Measurements from ENCODE around the gene CDK5RAP1.

Gene CDK5RAP1

GRCh38 chr20:33373735-33374605 lies 27.3 kb downstream of the CDK5RAP1 start:
- DNase-seq: no peak

GRCh38 chr20:33372993-33373441 lies 28.3 kb downstream of the CDK5RAP1 start:
- DNase-seq: no peak

- no peak for DNase-seq
Observed at GRCh38 chr20:33370291-33370690, 31.0 kb downstream of the CDK5RAP1 start.

- DNase-seq: no peak
Observed at GRCh38 chr20:33362898-33363297, 38.4 kb downstream of the CDK5RAP1 start.

- no peak for DNase-seq
Observed at GRCh38 chr20:33359399-33360261, 41.7 kb downstream of the CDK5RAP1 start.

GRCh38 chr20:33353013-33353402 lies 48.3 kb downstream of the CDK5RAP1 start:
- DNase-seq: no peak

GRCh38 chr20:33352258-33353012 lies 48.9 kb downstream of the CDK5RAP1 start:
- DNase-seq: no peak

GRCh38 chr20:33351696-33352095 lies 49.6 kb downstream of the CDK5RAP1 start:
- DNase-seq: peak; percentile 42

- DNase-seq: no peak
Observed at GRCh38 chr20:33349493-33349892, 51.8 kb downstream of the CDK5RAP1 start.

- DNase-seq: no peak
Observed at GRCh38 chr20:33348136-33348937, 53.0 kb downstream of the CDK5RAP1 start.

- no peak for DNase-seq
Observed at GRCh38 chr20:33345342-33345741, 56.0 kb downstream of the CDK5RAP1 start.

GRCh38 chr20:33343521-33343920 lies 57.8 kb downstream of the CDK5RAP1 start:
- no peak for DNase-seq

GRCh38 chr20:33339515-33340058 lies 61.7 kb downstream of the CDK5RAP1 start:
- DNase-seq: no peak

- no peak for DNase-seq
Observed at GRCh38 chr20:33338467-33339258, 62.7 kb downstream of the CDK5RAP1 start.

- DNase-seq: no peak
Observed at GRCh38 chr20:33337531-33338165, 63.7 kb downstream of the CDK5RAP1 start.

- no peak for DNase-seq
Observed at GRCh38 chr20:33337119-33337518, 64.2 kb downstream of the CDK5RAP1 start.

- no peak for DNase-seq
Observed at GRCh38 chr20:33336375-33336774, 64.9 kb downstream of the CDK5RAP1 start.

GRCh38 chr20:33334111-33334510 lies 67.2 kb downstream of the CDK5RAP1 start:
- DNase-seq: no peak

- DNase-seq: no peak
Observed at GRCh38 chr20:33333616-33334015, 67.7 kb downstream of the CDK5RAP1 start.

GRCh38 chr20:33332905-33333456 lies 68.3 kb downstream of the CDK5RAP1 start:
- DNase-seq: no peak
